ENCODE data around the gene TLK2.
"Not testable (repeated sequence)": the region's sequence is repeated elsewhere in the genome, so short reads cannot be mapped to it uniquely, and the experiment has no call there.

DNA sequence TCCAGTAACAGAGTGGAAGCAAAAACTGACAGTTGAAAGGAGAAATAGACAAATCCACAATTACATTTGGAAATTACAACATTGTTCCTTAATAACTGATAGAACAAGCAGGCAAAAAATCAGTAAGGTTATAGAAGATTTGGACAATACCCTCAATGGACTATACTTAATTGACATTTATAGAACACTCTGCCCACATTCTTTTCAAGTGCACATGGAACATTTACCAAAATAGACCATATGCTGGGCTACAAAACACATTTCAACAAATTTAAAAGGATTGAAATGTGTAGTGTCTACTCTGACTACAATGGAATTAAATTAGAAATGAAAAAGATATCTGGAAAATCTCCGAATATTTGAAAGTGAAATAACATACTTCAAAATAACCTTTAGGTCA is 21.8 kb downstream of the TLK2 start:
- TF ChIP-seq, protein P1, sequence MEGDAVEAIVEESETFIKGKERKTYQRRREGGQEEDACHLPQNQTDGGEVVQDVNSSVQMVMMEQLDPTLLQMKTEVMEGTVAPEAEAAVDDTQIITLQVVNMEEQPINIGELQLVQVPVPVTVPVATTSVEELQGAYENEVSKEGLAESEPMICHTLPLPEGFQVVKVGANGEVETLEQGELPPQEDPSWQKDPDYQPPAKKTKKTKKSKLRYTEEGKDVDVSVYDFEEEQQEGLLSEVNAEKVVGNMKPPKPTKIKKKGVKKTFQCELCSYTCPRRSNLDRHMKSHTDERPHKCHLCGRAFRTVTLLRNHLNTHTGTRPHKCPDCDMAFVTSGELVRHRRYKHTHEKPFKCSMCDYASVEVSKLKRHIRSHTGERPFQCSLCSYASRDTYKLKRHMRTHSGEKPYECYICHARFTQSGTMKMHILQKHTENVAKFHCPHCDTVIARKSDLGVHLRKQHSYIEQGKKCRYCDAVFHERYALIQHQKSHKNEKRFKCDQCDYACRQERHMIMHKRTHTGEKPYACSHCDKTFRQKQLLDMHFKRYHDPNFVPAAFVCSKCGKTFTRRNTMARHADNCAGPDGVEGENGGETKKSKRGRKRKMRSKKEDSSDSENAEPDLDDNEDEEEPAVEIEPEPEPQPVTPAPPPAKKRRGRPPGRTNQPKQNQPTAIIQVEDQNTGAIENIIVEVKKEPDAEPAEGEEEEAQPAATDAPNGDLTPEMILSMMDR (IDR thresholded peaks at IDR 0.05): not testable (repeated sequence)
- TF ChIP-seq POLR2A (IDR thresholded peaks at IDR 0.05): not testable (repeated sequence)

All from thyroid gland (tissue), 4 donors.